Esophagus squamous epithelium (tissue), 5 donors: ENCODE results near the gene ADRA2B. TPM values are rescaled to one million over a fixed set of nuclear protein-coding genes. Genes with fewer than 3 reads are reported as not detected.
"Not testable (repeated sequence)": the region's sequence is repeated elsewhere in the genome, so short reads cannot be mapped to it uniquely, and the experiment has no call there.

ENCODE experiments used
- DNase-seq: peaks from one replicate; lab custom pipeline; 2025; lab: John Stamatoyannopoulos, UW
- H3K27ac ChIP-seq, 4 donors: fragments of 200-600 bp; sonication (generic); one replicate each; pipeline ENCODE4 v1.5.1; 2016 to 2019; ENCODE audit warnings: mild to moderate bottlenecking in 1 of 4
- H3K27me3 ChIP-seq, 4 donors: fragments of 200-600 bp; sonication (generic); 1 replicate in 3 of 4; 2 replicates in 1 of 4; pipeline versions ENCODE4 v1.5.1 to v1.6.0; 2017 to 2021; ENCODE audit warnings: antibody characterized with exemption in 1 of 4
- H3K36me3 ChIP-seq, 3 donors: fragments of 200-600 bp; sonication (generic); one replicate each; pipeline ENCODE4 v1.5.1; 2016 to 2019
- H3K4me1 ChIP-seq, 3 donors: fragments of 200-600 bp; sonication (generic); one replicate each; pipeline ENCODE4 v1.5.1; 2017 to 2019
- H3K4me3 ChIP-seq, 4 donors: fragments of 200-600 bp; sonication (generic); 1 replicate in 3 of 4; 2 replicates in 1 of 4; pipeline ENCODE4 v1.5.1; 2016 to 2019; ENCODE audit warnings: mild to moderate bottlenecking in 2 of 4, moderate library complexity in 1 of 4
- H3K9me3 ChIP-seq, 3 donors: fragments of 200-600 bp; sonication (generic); one replicate each; pipeline ENCODE4 v1.5.1; 2016 to 2019
- POLR2A ChIP-seq, 4 donors: fragments of 450-650 bp; IDR thresholded peaks; one replicate each; pipeline ENCODE4 v1.6.1; 2017; ENCODE audit warnings: antibody characterized with exemption in 4 of 4, mild to moderate bottlenecking in 4 of 4, moderate library complexity in 3 of 4
- WGBS, 2 donors: methylation state at CpG; one replicate each; pipeline ENCODE4 v1.1.5; 2018; 5-methylcytosine and 5-hydroxymethylcytosine counted together
- intact Hi-C: fragments of 100-400 bp; cut with DNase I; formaldehyde crosslinking; loops from one replicate; pipeline ENCODE4 v1.15.0; 2022
- total RNA-seq, 4 donors: library from RNA; depleted of rRNA; stranded (reverse); fragments of >200 nt; gene quantifications; one replicate each; pipeline ENCODE4 v1.1.0, GENCODE V29; 2016
- TF ChIP-seq, protein P1 (sequence below), 6 experiments: fragments of 450-650 bp in 4 of 6; fragments of 200-600 bp in 2 of 6; sonication (generic) in 2 of 6; IDR thresholded peaks; one replicate each; pipeline ENCODE4 v1.5.1; 2016 to 2019; ENCODE audit warnings: antibody characterized with exemption in 6 of 6, mild to moderate bottlenecking in 4 of 6, moderate library complexity in 4 of 6
- donor health status: DM: yes; HTN: yes; CAD: no.

The ADRA2B gene
- total RNA-seq, 4 donors from 2014 or later = 0.04 to 1.2 (median 0.38) TPM; not detected in 1

DNA sequence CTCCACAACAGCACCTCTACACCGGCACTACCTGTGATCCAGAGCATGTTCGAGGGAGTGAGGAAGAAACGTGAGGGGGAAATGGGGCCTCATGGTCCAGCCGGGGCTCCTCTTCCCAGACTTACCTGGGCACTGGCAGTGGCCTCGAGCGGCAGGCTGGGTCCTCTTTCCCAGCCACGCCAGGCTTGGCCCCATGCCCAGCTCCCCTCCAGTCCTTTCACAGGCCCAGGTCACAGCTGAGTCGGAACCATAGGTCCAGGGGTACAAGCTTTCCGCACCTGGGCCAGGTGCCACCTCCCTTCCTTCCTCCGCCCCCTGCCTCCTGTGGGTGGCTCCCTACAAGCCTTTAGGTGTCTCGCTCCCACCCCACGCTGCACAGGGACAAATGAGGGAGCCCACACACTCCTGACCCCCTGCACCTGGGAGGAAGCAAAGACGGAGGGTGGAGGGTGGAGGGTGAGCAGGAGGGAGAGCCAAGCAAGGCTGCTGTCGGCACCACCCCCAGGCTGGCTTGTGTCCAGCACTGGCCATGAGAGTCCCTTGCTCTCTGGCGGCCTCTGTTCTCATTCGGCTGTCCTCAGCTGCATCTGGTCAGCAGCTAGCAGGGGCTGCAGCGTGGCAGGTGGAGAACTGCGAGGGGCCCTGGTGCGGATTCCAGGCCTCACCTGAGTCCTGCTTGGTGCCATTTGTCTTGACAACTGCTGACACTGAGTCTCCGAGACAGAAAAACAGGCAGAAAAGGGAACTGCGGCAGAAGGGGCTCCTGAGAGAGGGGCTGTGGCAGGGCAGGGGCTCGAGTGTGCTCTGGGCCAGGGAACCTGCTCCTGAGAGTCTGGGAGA, 26.8 kb downstream of the ADRA2B start:
- WGBS, 2 donors = 46 to 67% methylated on average over 7 to 14 of the region's 22 CpGs
- no peak for DNase-seq
- TF ChIP-seq, protein P1, sequence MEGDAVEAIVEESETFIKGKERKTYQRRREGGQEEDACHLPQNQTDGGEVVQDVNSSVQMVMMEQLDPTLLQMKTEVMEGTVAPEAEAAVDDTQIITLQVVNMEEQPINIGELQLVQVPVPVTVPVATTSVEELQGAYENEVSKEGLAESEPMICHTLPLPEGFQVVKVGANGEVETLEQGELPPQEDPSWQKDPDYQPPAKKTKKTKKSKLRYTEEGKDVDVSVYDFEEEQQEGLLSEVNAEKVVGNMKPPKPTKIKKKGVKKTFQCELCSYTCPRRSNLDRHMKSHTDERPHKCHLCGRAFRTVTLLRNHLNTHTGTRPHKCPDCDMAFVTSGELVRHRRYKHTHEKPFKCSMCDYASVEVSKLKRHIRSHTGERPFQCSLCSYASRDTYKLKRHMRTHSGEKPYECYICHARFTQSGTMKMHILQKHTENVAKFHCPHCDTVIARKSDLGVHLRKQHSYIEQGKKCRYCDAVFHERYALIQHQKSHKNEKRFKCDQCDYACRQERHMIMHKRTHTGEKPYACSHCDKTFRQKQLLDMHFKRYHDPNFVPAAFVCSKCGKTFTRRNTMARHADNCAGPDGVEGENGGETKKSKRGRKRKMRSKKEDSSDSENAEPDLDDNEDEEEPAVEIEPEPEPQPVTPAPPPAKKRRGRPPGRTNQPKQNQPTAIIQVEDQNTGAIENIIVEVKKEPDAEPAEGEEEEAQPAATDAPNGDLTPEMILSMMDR (IDR thresholded peaks at IDR 0.05) = no peak
- no peak for TF ChIP-seq POLR2A (IDR thresholded peaks at IDR 0.05)
- Histone ChIP-seq H3K4me1 (peaks cover 0 to 11% (median 0%) of the 10 kb centered on the region in 3 donors), H3K9me3 (no peaks in the 10 kb centered on the region), H3K27ac (no peak overlapping the region), H3K4me3 (no peak overlapping the region), H3K27me3 (peaks cover 0 to 59% (median 0%) of the 10 kb centered on the region in 4 donors), H3K36me3 (no peaks in the 10 kb centered on the region)
- intact Hi-C loops = no loop called here

DNA sequence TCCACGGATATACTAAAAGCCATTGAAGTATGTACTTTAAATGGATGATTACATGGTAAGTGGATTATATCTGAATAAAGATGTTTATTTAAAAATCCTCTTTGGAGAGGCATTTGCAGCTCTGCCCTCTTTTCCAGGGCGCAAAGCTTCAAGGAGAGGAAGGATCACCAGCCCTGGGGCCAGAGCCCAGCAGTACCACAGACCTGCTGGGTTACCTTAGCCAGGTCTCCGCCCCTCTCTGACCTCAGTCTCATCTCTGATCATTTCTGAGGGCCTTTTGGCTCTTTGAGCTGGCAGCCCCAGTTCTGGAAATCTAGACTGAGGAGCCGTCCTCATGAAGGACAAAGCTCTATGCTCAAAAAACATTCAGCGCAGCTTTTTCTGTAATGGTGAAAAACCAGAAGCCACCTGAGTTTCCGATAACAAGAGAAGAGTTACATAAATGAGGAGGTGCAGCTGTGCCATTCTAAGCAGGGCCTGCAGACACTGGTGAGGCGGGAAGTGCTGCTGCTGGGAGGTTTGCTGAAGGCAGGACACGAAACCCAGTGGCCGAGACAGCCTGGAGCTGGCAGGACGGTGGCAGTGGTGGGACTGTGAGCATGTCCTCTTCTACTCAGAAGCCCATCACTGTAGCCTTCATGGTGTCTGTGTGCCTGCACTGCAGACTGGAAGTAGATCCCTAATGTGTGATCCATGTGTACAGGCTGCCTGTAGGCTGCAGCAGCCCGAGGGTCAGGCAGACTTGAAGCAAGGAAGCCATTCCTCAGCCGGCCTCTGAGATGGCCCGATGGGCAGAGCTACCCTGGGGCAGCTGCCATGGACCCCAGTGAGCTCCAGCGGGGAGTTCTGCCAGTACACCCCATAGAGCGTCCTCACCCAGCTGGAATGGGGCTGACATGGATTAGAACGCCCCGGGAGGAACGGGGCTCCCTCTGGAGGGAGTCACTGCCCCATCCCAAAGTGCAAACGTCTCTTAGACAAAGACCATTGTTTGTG, 27.7 kb downstream of the ADRA2B start:
- intact Hi-C loops = no loop called here
- Histone ChIP-seq H3K4me3 (no peak overlapping the region), H3K27me3 (peaks cover 0 to 57% (median 0%) of the 10 kb centered on the region in 4 donors), H3K9me3 (no peaks in the 10 kb centered on the region), H3K4me1 (peaks cover 0 to 11% (median 0%) of the 10 kb centered on the region in 3 donors), H3K27ac (no peak overlapping the region), H3K36me3 (no peaks in the 10 kb centered on the region)
- 79 to 81% methylated on average over 9 of the region's 19 CpGs for WGBS, 2 donors
- no peak for DNase-seq
- TF ChIP-seq POLR2A (IDR thresholded peaks at IDR 0.05) = no peak
- TF ChIP-seq, protein P1 (IDR thresholded peaks at IDR 0.05) = no peak

DNA sequence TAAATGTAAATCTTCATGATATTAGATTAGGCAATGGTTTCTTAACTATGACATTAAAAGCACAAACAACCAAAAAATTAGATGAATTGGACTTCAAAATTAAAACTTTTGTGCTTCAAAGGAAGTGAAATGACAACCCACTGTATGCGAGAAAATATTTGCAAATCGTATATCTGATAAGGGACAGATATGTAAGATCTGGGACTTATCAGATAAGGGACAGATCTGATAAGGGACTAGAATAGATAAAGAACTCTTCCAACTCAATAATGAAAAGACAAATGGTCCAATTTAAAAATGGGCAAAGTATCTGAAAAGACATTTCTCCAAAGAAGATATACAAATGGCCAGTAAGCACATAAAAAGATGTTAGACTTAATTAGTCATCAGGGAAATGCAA, 29.2 kb downstream of the ADRA2B start:
- intact Hi-C loops = no loop called here
- no peaks in the 10 kb centered on the region for H3K36me3 ChIP-seq
- WGBS, 2 donors = 82 to 87% methylated on average over 2 of the region's 2 CpGs
- DNase-seq = no peak
- H3K27ac ChIP-seq = no peak overlapping the region
- H3K9me3 ChIP-seq = no peaks in the 10 kb centered on the region
- no peak overlapping the region for H3K4me3 ChIP-seq
- peaks cover 0 to 43% (median 0%) of the 10 kb centered on the region in 4 donors for H3K27me3 ChIP-seq
- TF ChIP-seq, protein P1 (IDR thresholded peaks at IDR 0.05) = no peak
- TF ChIP-seq POLR2A (IDR thresholded peaks at IDR 0.05) = no peak
- peaks cover 0 to 8% (median 0%) of the 10 kb centered on the region in 3 donors for H3K4me1 ChIP-seq

DNA sequence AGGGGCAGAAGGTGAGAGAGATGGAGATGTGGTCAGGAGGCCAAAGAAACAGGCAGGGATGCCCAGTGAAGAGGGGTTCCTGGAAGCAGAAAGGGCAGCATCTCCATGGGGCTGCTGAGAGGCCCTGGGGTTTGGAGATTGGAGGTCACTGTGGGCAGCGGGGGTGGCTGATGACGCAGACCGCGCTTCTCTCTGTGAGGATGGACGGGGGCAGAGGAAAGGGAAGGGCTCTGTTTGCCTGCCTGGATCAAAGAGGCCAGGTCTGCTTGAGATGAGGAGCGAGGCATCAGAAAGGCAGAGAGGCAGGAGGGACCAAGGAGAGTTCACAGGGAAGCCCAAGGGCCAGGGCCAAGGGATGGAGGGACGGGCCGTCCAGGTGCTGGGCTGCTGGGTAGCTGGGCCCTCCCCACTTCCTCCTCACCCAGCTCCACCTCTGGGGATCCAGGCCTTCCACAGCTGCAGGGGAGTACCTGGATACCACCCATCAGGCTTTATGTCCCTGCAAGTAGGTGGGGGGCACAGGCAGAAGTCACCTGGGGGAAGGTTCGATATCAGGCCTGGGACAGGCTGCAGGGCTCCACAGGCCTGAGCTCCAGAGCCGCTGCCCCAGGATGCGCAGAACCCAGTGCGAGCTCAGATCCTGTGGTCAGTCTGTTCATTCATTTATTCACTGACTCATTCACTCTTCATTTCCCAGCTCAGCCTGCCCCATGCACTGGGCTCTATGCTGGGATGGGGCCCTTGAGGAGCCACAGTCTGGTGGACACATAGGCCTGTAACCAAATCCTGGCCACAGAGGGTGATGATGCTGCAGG, 30.6 kb downstream of the ADRA2B start:
- intact Hi-C loops = no loop called here
- Histone ChIP-seq H3K9me3 (no peaks in the 10 kb centered on the region), H3K27me3 (peaks cover 0 to 31% (median 0%) of the 10 kb centered on the region in 4 donors), H3K36me3 (no peaks in the 10 kb centered on the region), H3K4me3 (no peak overlapping the region), H3K27ac (no peak overlapping the region), H3K4me1 (no peaks in the 10 kb centered on the region)
- no peak for DNase-seq
- 85 to 95% methylated on average over 8 to 12 of the region's 12 CpGs for WGBS, 2 donors
- TF ChIP-seq, protein P1 (IDR thresholded peaks at IDR 0.05) = no peak
- TF ChIP-seq POLR2A (IDR thresholded peaks at IDR 0.05) = no peak

- DNase-seq, H3K4me1 ChIP-seq, H3K36me3 ChIP-seq, H3K4me3 ChIP-seq, H3K9me3 ChIP-seq, intact Hi-C loops, H3K27ac ChIP-seq: not testable (repeated sequence)
- peaks cover 0 to 27% (median 0%) of the 10 kb centered on the region in 4 donors for H3K27me3 ChIP-seq
- 59 to 77% methylated on average over 3 to 4 of the region's 7 CpGs for WGBS, 2 donors
These were observed 31.4 kb downstream of the ADRA2B start for GRCh38 chr2:96084858-96085518.
